ENCODE data around the gene ITPRIP.

The ITPRIP gene

DNA sequence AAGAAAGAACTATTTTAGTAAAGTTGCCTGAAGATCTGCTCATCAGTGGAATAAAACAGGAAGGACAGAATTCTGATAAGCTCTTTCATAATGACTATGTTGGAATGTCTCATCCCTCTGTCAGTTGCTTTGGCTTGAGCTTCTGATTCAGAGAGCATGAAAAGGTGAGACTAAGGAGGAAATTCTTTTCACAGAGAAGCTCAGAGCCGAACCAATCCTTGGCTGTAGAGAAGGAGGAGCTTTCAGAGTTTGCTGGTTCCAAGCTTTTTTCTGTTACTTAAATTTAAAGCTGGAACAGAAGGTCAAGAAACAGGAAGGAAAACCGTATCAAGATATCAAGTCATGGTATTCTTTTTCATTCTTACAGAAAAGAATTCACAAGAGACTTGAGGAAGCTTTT lies 45.3 kb downstream of the ITPRIP start:
- ChIA-PET CTCF (interaction anchor here (0.6 to 3.7 kb wide), 9 partner anchors 13 to 330 kb away, joined by 3 to 42 read pairs (median 6); partner anchors contain the start of gene CFAP58), POLR2A (ENCODE audit: low non-redundant PET) (interaction anchor here (0.5 kb wide), 1 partner anchor 18 kb away, joined by 3 read pairs; no protein-coding TSS in a partner anchor)
- peak overlapping the region; percentile 61 for H3K27ac ChIP-seq
- DNase-seq (ENCODE audit: low spot score): peak; percentile 50
- TF ChIP-seq, protein P1, sequence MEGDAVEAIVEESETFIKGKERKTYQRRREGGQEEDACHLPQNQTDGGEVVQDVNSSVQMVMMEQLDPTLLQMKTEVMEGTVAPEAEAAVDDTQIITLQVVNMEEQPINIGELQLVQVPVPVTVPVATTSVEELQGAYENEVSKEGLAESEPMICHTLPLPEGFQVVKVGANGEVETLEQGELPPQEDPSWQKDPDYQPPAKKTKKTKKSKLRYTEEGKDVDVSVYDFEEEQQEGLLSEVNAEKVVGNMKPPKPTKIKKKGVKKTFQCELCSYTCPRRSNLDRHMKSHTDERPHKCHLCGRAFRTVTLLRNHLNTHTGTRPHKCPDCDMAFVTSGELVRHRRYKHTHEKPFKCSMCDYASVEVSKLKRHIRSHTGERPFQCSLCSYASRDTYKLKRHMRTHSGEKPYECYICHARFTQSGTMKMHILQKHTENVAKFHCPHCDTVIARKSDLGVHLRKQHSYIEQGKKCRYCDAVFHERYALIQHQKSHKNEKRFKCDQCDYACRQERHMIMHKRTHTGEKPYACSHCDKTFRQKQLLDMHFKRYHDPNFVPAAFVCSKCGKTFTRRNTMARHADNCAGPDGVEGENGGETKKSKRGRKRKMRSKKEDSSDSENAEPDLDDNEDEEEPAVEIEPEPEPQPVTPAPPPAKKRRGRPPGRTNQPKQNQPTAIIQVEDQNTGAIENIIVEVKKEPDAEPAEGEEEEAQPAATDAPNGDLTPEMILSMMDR (conservative IDR thresholded peaks at IDR 0.05; ENCODE audit: low read depth): no peak

DNA sequence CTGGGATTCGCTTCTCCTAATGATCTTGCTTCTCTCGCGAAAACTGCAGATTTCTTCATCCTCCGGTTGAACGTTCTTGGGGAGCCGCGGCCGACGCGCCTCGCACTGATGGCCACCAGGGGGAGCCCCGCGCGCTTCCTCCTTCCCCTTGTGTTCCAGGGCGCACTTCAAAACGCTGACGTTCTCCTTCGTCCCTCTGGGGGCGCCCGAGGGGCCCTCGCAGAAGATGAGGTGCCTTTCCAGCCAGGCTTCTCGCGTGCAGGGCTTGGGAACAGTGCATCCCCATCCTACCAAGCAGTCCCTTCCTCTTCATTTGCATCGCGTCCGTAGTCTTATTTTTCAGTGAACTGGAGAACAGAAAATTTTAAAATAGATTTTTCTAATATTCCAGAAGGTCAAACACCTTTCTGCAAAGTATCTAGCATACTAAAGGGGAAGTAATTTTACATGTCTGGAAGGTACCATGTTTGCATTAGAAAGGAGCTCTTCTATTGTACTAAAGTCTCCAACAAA lies 46.8 kb downstream of the ITPRIP start:
- TF ChIP-seq, protein P1 (conservative IDR thresholded peaks at IDR 0.05; ENCODE audit: low read depth): peak; percentile 99
- peak overlapping the region; percentile 31; the same call in 1 of the 2 replicates for H3K27ac ChIP-seq
- ChIA-PET CTCF (interaction anchor here (0.6 to 3.7 kb wide), 27 partner anchors 8 to 949 kb away, joined by 3 to 42 read pairs (median 5); partner anchors contain the start of gene CFAP58), POLR2A (ENCODE audit: low non-redundant PET) (interaction anchor here (0.7 kb wide), 1 partner anchor 17 kb away, joined by 3 read pairs; no protein-coding TSS in a partner anchor)
- DNase-seq (ENCODE audit: low spot score): peak; percentile 93

- DNase-seq (ENCODE audit: low spot score): no peak
- POLR2A ChIA-PET (ENCODE audit: low non-redundant PET): no interaction called here
- CTCF ChIA-PET: interaction anchor here (0.6 kb wide), 1 partner anchor 17 kb away, joined by 3 read pairs; no protein-coding TSS in a partner anchor
- no peak overlapping the region for H3K27ac ChIP-seq
- TF ChIP-seq, protein P1 (conservative IDR thresholded peaks at IDR 0.05; ENCODE audit: low read depth): no peak
These were observed 49.9 kb downstream of the ITPRIP start for GRCh38 chr10:104288355-104288754.

DNA sequence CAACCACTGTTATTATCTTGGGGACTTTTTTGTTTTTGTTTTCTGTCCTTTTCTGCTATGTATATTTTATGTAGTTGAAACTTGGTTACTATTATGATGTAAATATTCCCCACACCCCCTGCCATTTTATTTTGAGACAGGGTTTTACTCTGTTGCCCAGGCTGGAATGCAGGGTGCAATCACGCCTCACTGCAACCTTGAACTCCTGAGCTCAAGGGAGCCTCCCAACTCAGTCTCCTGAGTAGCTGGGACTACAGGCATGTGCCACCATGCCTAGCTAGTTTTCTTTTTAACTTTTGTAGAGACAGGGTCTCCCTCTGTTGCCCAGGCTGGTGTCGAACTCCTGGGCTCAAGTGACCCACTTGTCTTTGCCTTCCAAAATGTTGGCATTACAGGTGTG lies 51.3 kb downstream of the ITPRIP start:
- TF ChIP-seq, protein P1 (conservative IDR thresholded peaks at IDR 0.05; ENCODE audit: low read depth): no peak
- CTCF ChIA-PET: interaction anchor here (0.6 kb wide), 1 partner anchor 66 kb away, joined by 4 read pairs; the partner anchor contains the start of gene CFAP58
- no peak overlapping the region for H3K27ac ChIP-seq
- no peak for DNase-seq (ENCODE audit: low spot score)
- POLR2A ChIA-PET (ENCODE audit: low non-redundant PET): no interaction called here

DNA sequence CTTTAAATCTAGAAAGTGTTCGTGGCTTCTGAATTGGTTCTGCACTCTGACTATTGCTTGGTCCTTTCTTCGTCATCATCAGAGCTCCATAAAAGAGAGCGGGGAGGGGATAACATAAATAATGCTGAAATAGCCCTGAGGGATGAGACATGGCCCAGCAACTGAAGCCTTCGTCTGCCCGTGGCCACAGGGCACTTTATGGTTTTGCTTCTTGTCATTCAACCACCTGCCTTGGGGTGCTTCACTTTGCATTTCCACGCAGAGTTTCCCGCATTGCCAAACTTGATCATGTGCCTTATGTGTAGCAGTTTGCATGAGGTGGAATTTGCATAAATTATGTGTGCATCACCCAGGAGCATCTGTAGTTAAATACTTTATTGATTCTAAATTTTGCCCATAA lies 53.4 kb downstream of the ITPRIP start:
- CTCF ChIA-PET: interaction anchor here (0.7 to 2.0 kb wide), 2 partner anchors 10 to 39 kb away, joined by 3 to 5 read pairs; no protein-coding TSS in a partner anchor
- H3K27ac ChIP-seq: no peak overlapping the region
- no peak for DNase-seq (ENCODE audit: low spot score)
- POLR2A ChIA-PET (ENCODE audit: low non-redundant PET): interaction anchor here (1.0 kb wide), 1 partner anchor 29 kb away, joined by 3 read pairs; no protein-coding TSS in a partner anchor
- TF ChIP-seq, protein P1 (conservative IDR thresholded peaks at IDR 0.05; ENCODE audit: low read depth): no peak

- no peak overlapping the region for H3K27ac ChIP-seq
- DNase-seq (ENCODE audit: low spot score): no peak
- TF ChIP-seq, protein P1 (conservative IDR thresholded peaks at IDR 0.05; ENCODE audit: low read depth): no peak
- ChIA-PET CTCF (no interaction called here), POLR2A (ENCODE audit: low non-redundant PET) (no interaction called here)
These were observed 56.6 kb downstream of the ITPRIP start for GRCh38 chr10:104281694-104282093.

All from RWPE1 (cell line).